HuH-7.5 (cell line): Measurements from ENCODE around the gene TLR8.
"Not testable (repeated sequence)": the region's sequence is repeated elsewhere in the genome, so short reads cannot be mapped to it uniquely, and the experiment has no call there.

Experiments
- DNase-seq: peaks from one replicate; pipeline ENCODE4 v3.0.0; 2011; ENCODE audit warnings: low spot score

The TLR8 gene

DNA sequence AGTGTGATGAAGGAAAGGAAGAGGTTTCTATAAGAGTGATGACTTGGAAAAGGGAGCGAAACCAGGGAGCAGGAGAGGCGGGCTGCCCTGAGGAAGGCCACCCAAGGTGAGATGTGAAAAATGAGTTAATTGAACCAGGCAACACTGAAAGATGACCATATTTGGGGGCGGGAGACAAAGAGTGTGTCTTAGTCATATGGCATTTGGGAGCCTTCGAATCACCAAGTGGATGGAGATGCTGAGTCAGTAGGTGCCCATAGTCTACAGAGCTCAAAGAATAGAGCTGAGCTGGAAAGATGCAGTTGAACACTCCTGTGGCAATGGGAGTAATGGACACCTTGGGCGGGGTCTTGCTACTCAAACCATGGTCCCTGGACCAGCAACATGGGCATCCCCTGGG lies 8.3 kb upstream of the TLR8 start:
- no peak for DNase-seq

DNA sequence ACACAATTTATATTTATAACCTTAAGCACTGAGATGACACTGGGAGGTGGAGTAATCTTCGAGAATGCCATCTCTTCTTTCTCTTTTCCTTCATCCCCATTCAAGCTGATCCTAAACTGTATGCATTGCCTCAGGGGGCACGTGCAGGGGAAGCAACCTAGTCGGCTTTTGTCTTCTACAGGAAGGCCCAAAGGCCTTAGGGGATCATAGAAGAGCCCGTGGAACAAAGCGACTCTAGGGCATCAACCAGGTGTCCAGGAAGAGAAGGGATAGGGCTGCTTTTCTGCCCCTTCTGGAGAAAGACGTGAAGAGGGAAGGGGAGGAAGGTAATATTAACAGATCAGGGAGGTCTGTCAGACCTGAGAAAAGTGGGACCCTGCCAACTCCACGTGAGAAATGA lies 6.9 kb upstream of the TLR8 start:
- no peak for DNase-seq

- DNase-seq = peak; percentile 25
Observed at GRCh38 chrX:12901486-12901885, 4.9 kb upstream of the TLR8 start.

DNA sequence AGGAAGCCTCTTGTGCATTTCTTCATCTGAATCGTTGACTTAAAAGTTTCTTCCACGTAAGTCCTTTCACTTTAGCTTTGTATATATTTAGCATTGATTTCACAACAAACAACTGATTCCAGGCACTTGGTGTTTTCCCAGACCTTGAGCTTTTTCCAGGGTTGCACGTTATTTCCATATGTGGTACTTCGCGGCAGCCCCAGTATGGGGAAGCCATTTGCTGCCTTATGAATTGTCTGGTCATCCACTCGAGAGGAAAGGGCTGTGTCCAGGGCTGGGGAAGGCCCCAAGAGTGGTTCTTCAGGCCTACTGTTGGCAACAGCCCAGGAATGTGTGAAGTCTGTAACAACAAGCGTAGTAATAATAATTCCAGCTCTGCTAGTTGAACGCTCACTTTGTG lies 2.8 kb upstream of the TLR8 start:
- DNase-seq = no peak

DNA sequence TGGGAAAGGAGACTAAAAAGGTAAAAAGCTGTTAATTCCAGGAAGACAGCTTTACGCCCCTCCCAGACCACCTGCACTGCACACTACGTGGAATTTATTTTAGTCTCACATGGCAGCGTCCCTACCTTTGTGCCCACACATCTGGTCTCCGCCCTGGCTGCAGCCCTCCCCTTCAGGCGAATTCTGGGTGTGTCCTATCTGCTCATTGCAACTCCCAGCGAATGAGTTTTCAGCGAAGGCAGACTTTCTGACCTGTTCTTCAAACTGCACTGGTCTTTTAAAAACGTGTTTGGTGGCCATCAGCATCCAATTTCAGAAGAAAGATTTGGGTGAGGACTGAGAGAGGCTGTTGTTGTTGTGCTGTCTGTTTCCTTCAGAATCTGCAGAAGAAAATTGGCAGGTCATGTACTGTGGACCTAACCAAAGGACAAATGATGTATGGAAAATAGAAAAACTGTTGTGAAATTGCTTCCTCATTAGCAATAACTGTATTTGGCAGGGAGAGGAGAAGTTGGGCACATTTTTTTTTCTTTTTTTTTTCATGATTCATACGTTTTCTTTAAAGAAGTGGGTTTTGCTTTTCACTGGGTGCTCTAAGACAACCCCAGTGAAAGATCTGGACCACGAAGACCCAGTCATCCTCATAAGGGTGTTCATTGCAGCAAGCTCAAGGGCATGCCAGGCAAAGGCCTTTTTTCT lies 4.2 kb downstream of the TLR8 start:
- DNase-seq = no peak

DNA sequence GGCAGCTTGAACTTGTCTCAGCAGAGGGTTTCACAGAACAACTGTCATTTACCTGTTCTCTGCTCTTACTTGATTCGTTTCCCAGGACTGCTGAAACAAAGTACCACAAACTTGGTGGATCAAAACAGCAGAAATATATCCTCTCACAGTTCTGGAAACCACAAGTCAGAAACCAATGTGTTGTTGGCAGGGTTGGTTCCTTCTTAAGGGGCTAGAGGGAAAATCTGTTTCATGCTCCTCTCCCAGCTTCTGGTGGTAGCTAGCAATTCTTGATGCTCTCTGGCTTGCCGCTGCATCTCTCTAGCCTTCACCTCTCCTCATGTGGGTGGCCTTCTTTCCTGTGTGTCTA lies 4.7 kb downstream of the TLR8 start:
- no peak for DNase-seq

GRCh38 chrX:12912791-12913482 lies 6.5 kb downstream of the TLR8 start:
- no peak for DNase-seq

DNA sequence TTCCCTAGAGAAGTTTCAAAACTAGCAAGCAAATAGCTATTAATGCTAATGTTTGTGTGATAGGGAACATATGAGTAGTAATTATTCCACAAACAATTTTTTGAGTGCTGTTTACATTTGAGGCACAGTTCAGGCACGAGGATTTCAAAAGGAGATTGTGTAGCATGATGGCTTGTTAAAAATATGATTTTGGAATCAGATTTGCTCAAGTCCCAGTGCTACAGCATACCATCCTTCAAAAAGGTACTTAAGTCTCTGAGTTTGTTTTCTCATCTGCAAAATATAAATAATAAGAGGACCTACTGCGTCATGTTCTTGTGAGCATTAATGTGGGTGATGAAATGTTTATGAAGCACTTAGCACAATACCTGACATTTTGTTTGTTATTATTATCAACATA lies 11.3 kb downstream of the TLR8 start:
- DNase-seq = no peak

DNA sequence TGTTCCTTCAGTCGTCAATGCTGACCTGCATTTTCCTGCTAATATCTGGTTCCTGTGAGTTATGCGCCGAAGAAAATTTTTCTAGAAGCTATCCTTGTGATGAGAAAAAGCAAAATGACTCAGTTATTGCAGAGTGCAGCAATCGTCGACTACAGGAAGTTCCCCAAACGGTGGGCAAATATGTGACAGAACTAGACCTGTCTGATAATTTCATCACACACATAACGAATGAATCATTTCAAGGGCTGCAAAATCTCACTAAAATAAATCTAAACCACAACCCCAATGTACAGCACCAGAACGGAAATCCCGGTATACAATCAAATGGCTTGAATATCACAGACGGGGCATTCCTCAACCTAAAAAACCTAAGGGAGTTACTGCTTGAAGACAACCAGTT lies 12.6 kb downstream of the TLR8 start:
- DNase-seq = no peak

GRCh38 chrX:12919620-12920019 lies 13.2 kb downstream of the TLR8 start:
- no peak for DNase-seq

- no peak for DNase-seq
Observed at GRCh38 chrX:12920990-12921389, 14.6 kb downstream of the TLR8 start.

- DNase-seq = no peak
Observed at GRCh38 chrX:12921886-12922598, 15.6 kb downstream of the TLR8 start.

GRCh38 chrX:12922599-12922919 lies 16.1 kb downstream of the TLR8 start:
- no peak for DNase-seq

DNA sequence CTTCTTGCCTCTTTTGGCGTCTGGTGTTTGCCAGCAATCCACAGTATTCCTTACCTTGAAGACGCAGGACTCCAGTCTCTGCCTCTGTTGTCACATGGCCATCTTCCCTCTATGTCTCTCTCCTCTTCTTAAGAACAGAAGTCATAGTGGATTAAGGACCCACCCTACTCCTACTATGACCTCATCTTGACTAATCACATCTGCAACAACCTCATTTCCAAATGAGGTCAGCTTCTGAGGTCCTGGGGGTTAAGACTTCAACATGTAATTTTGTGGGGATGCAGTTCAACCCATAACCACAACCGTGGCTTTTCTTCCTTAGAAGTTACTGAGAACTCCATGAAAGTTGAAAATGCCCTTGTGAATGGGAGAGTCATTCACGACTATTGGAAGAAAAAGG lies 23.3 kb downstream of the TLR8 start:
- DNase-seq = no peak

GRCh38 chrX:12930150-12930549 lies 23.7 kb downstream of the TLR8 start:
- no peak for DNase-seq

DNA sequence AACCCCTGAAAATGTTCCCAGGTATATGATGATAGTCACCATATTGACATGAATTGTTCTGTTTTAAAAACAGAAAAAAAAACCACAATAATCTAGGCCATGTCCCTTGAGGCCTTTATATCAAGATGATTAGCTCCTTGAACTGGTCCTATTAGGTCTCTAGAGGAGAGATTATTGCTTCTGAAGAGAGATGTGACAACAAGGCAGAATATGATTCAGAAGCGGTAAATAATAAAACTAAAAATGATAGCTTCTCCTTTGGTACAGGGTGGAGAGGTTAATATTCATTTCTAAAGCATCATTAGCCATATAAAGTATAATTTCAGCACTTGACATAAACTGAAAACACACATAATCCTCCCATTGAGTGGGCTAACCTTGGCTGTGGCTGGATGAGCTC lies 25.8 kb downstream of the TLR8 start:
- DNase-seq = no peak

DNA sequence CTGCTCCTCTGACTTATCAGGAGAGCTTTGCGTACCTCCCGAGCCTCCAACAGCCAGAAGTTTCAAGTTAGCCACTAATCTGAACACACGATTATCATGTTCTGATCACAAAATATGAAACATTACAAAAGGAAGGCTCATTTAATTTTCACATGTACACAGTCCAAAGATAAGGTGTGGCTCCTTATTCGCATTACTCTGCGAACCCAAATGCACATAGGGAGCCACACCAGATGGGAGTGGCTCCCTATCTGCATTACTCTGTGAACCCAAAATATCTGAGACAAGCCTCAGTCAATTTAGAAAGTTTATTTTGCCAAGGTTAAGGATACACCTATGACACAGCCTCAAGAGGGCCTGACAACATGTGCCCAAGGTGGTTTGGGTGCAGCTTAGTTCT lies 28.4 kb downstream of the TLR8 start:
- no peak for DNase-seq

DNA sequence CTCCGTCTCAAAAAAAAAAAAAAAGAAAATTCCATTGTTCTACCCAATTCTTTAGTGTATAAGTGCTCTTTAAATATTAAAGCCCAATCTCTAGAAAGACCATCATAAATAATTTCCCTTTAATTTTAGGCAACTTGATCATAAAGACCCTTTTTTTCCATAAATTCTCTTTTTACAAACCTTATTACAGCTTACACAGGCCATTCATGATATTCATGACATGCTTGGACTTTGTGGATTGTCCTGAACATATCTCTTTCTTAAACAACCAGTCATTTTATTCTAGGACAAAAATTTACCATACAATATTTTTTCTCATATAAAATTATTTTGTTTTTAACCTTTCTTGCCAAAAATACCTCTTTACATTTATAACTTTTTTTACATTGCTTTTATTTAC lies 30.5 kb downstream of the TLR8 start:
- DNase-seq = no peak

GRCh38 chrX:12940471-12940870 lies 34.1 kb downstream of the TLR8 start:
- not testable (repeated sequence) for DNase-seq

DNA sequence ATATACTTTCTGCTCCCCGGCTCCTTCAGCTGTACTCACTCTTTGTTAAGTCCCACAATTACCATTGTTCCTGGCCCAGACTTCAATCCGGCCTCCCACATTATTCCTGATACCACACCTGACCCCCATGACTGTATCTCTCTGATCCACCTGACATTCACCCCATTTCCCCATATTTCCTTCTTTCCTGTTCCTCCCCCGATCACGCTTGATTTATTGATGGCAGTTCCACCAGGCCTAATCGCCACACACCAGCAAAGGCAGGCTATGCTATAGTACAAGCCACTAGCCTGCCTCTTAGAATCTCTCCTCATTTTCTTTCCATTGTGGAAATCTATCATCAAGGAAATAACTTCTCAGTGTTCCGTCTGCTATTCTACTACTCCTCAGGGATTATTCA lies 37.2 kb downstream of the TLR8 start:
- not testable (repeated sequence) for DNase-seq

DNA sequence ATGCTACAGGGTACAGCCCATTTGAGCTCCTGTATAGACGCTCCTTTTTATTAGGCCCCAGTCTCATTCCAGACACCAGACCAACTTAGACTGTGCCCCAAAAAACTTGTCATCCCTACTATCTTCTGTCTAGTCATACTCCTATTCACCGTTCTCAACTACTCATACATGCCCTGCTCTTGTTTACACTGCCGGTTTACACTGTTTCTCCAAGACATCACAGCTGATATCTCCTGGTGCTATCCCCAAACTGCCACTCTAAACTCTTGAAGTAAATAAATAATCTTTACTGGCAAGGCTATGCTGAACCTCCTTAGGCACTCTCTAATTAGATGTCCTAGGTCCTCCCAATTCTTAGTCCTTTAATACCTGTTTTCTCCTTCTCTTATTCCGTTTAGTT lies 38.0 kb downstream of the TLR8 start:
- DNase-seq = not testable (repeated sequence)

GRCh38 chrX:12945494-12945893 lies 39.1 kb downstream of the TLR8 start:
- no peak for DNase-seq

- no peak for DNase-seq
Observed at GRCh38 chrX:12946406-12946805, 40.0 kb downstream of the TLR8 start.
